Liver (tissue), 9 donors: ENCODE measurements around the gene SBF2. TPM values are rescaled to one million over a fixed set of nuclear protein-coding genes. Genes with fewer than 3 reads are reported as not detected.

Experiments used
- DNase-seq: peaks from one replicate; pipeline ENCODE4 v3.0.0-alpha.2; 2017; ENCODE audit warnings: low spot score
- H3K27ac ChIP-seq, 2 donors: one replicate each; pipeline ENCODE4 v1.7.0; 2013; ENCODE audit warnings: inconsistent platforms in 2 of 2, low read length in 2 of 2, control low read depth in 1 of 2, low read depth in 1 of 2, mild to moderate bottlenecking in 1 of 2
- H3K27me3 ChIP-seq, 4 donors: one replicate each; pipeline versions ENCODE4 v1.6.1 to v1.7.0; 2013; ENCODE audit warnings: low read length in 3 of 4, inconsistent platforms in 1 of 4, mild to moderate bottlenecking in 1 of 4, moderate library complexity in 1 of 4; ENCODE audit not compliant: control insufficient read depth in 4 of 4, insufficient read depth in 4 of 4
- H3K36me3 ChIP-seq, 4 donors: one replicate each; pipeline versions ENCODE4 v1.6.1 to v1.7.0; 2013; ENCODE audit warnings: low read length in 3 of 4, mild to moderate bottlenecking in 3 of 4, low read depth in 1 of 4, moderate library complexity in 1 of 4; ENCODE audit not compliant: control insufficient read depth in 4 of 4, insufficient read depth in 3 of 4
- H3K4me1 ChIP-seq, 4 donors: one replicate each; pipeline versions ENCODE4 v1.6.1 to v1.7.0; 2013; ENCODE audit warnings: low read length in 3 of 4, mild to moderate bottlenecking in 3 of 4, moderate library complexity in 1 of 4; ENCODE audit not compliant: control insufficient read depth in 4 of 4, insufficient read depth in 4 of 4
- H3K4me3 ChIP-seq, 3 donors: one replicate each; pipeline versions ENCODE4 v1.6.1 to v1.7.0; 2013; ENCODE audit warnings: low read length in 3 of 3, control low read depth in 1 of 3, low read depth in 1 of 3, mild to moderate bottlenecking in 1 of 3
- H3K9ac ChIP-seq, 2 donors: one replicate each; pipeline ENCODE4 v1.7.0; 2013; ENCODE audit warnings: low read length in 2 of 2, mild to moderate bottlenecking in 2 of 2, moderate library complexity in 2 of 2, control low read depth in 1 of 2, low read depth in 1 of 2
- H3K9me3 ChIP-seq, 4 donors: one replicate each; pipeline versions ENCODE4 v1.6.1 to v1.7.0; 2013; ENCODE audit warnings: low read length in 3 of 4; ENCODE audit not compliant: control insufficient read depth in 4 of 4
- ATF3 ChIP-seq: IDR thresholded peaks from 2 replicates; pipeline ENCODE4 v1.6.1; 2016; ENCODE audit warnings: antibody characterized with exemption
- CTCF ChIP-seq: fragments of 150-350 bp; IDR thresholded peaks from 2 replicates; pipeline ENCODE4 v1.5.1; 2017; ENCODE audit warnings: improper control_type of control experiment, low read depth, low read length; ENCODE audit not compliant: missing input control
- EGR1 ChIP-seq, 2 donors: IDR thresholded peaks; 2 replicates each; pipeline ENCODE4 v1.6.1; 2016 to 2018; ENCODE audit warnings: antibody characterized with exemption in 2 of 2, low read depth in 2 of 2
- FOXA1 ChIP-seq: IDR thresholded peaks from 2 replicates; pipeline ENCODE4 v1.6.1; 2016; ENCODE audit warnings: antibody characterized with exemption
- FOXA2 ChIP-seq: IDR thresholded peaks from 2 replicates; pipeline ENCODE4 v1.6.1; 2016; ENCODE audit warnings: antibody characterized with exemption
- HNF4A ChIP-seq, 2 donors: conservative IDR thresholded peaks; 2 replicates each; pipeline ENCODE4 v1.6.1; 2016; ENCODE audit warnings: antibody characterized with exemption in 2 of 2, mild to moderate bottlenecking in 2 of 2
- HNF4G ChIP-seq: IDR thresholded peaks from 2 replicates; pipeline ENCODE4 v1.6.1; 2016; ENCODE audit warnings: antibody characterized with exemption
- JUND ChIP-seq, 2 donors: IDR thresholded peaks; 2 replicates each; pipeline ENCODE4 v1.6.1; 2016; ENCODE audit warnings: antibody characterized with exemption in 2 of 2
- MAX ChIP-seq: IDR thresholded peaks from 2 replicates; pipeline ENCODE4 v1.6.1; 2016; ENCODE audit warnings: antibody characterized with exemption
- NR2F2 ChIP-seq: IDR thresholded peaks from 2 replicates; pipeline ENCODE4 v1.6.1; 2016; ENCODE audit warnings: antibody characterized with exemption
- RAD21 ChIP-seq, 2 donors: IDR thresholded peaks; 2 replicates each; pipeline ENCODE4 v1.6.1; 2016; ENCODE audit warnings: antibody characterized with exemption in 2 of 2, mild to moderate bottlenecking in 2 of 2
- REST ChIP-seq: IDR thresholded peaks from 2 replicates; pipeline ENCODE4 v1.6.1; 2016; ENCODE audit warnings: antibody characterized with exemption, mild to moderate bottlenecking
- RXRA ChIP-seq, 2 donors: IDR thresholded peaks; 2 replicates each; pipeline ENCODE4 v1.6.1; 2017 to 2018; ENCODE audit warnings: antibody characterized with exemption in 2 of 2, mild to moderate bottlenecking in 1 of 2
- SP1 ChIP-seq: IDR thresholded peaks from 2 replicates; pipeline ENCODE4 v1.6.1; 2018; ENCODE audit warnings: antibody characterized with exemption, mild to moderate bottlenecking
- TAF1 ChIP-seq: conservative IDR thresholded peaks from 2 replicates; pipeline ENCODE4 v1.6.1; 2016; ENCODE audit warnings: antibody characterized with exemption, mild to moderate bottlenecking
- WGBS: extraction: QIAGEN DNeasy Blood & Tissue Kit; methylation state at CpG from one replicate; pipeline ENCODE4 v1.1.7; 2013; 5-methylcytosine and 5-hydroxymethylcytosine counted together
- polyA plus RNA-seq, 2 donors: library from polyadenylated mRNA; stranded (reverse) in 1 of 2; unstranded in 1 of 2; fragments of 200-250 nt in 1 of 2; fragments of >200 nt in 1 of 2; fragmentation: Nextera tagmentation in 1 of 2; extraction: Ambion mirVana in 1 of 2; gene quantifications; one replicate each; pipeline versions ENCODE4 v1.2.1 to v1.2.3, GENCODE V29; 2013 to 2015
- total RNA-seq, 2 donors: library from RNA; depleted of rRNA; stranded (reverse); fragments of >200 nt; gene quantifications; one replicate each; pipeline ENCODE4 v1.2.3, GENCODE V29; 2014
- donor health status: healthy.
- donor health status: healthy.
- donor health status: healthy.
- donor health status: healthy.
- donor health status: healthy.

Gene SBF2
- total and polyA plus RNA-seq, 4 donors = 7.5 to 31.3 (median 14.7) TPM

- H3K9ac ChIP-seq = no peak overlapping the region
- no peaks in the 10 kb centered on the region for H3K27me3 ChIP-seq
- no peaks in the 10 kb centered on the region for H3K4me1 ChIP-seq
- TF ChIP-seq NR2F2 (no peak), ATF3 (no peak), REST (no peak), CTCF (no peak), TAF1 (no peak), FOXA2 (no peak), RAD21 (IDR thresholded peaks at IDR 0.05) (no peak), RXRA (IDR thresholded peaks at IDR 0.05) (no peak), FOXA1 (no peak), SP1 (no peak), MAX (no peak), HNF4A (conservative IDR thresholded peaks at IDR 0.05) (no peak), EGR1 (IDR thresholded peaks at IDR 0.05; ENCODE audit: low read depth in 2 of 2) (no peak)
- peaks cover 0 to 2% (median 0%) of the 10 kb centered on the region in 4 donors for H3K36me3 ChIP-seq
- no peak overlapping the region for H3K4me3 ChIP-seq
- DNase-seq = no peak
- 98% methylated on average over 3 of the region's 3 CpGs for WGBS
- no peak overlapping the region for H3K27ac ChIP-seq
- no peaks in the 10 kb centered on the region for H3K9me3 ChIP-seq
Observed at GRCh38 chr11:9916480-9916879, 377.5 kb downstream of the SBF2 start.

GRCh38 chr11:9914064-9914463 lies 380.0 kb downstream of the SBF2 start:
- peaks cover 0 to 2% (median 0%) of the 10 kb centered on the region in 4 donors for H3K36me3 ChIP-seq
- TF ChIP-seq HNF4A (conservative IDR thresholded peaks at IDR 0.05) = no peak
- no peak for TF ChIP-seq EGR1 (IDR thresholded peaks at IDR 0.05; ENCODE audit: low read depth in 2 of 2)
- no peak for TF ChIP-seq SP1
- no peak for TF ChIP-seq REST
- no peak for TF ChIP-seq JUND (IDR thresholded peaks at IDR 0.05)
- TF ChIP-seq TAF1 = no peak
- TF ChIP-seq HNF4G = no peak

More at GRCh38 chr11:9914064-9914463, 380.0 kb downstream of the SBF2 start:
- no peaks in the 10 kb centered on the region for H3K9me3 ChIP-seq
- H3K9ac ChIP-seq = no peak overlapping the region
- H3K4me3 ChIP-seq = no peak overlapping the region
- no peak for DNase-seq
- no peaks in the 10 kb centered on the region for H3K4me1 ChIP-seq
- H3K27ac ChIP-seq = no peak overlapping the region
- no peaks in the 10 kb centered on the region for H3K27me3 ChIP-seq
- 72% methylated on average over 2 of the region's 2 CpGs for WGBS
